ENCODE results near the gene RSPH10B. TPM values are rescaled to one million over a fixed set of nuclear protein-coding genes. Genes with fewer than 3 reads are reported as not detected.
A peak's percentile ranks its signal among the peaks of the same experiment; 100 is the strongest.
"Not testable (repeated sequence)": the region's sequence is repeated elsewhere in the genome, so short reads cannot be mapped to it uniquely, and the experiment has no call there.

Gene RSPH10B
- polyA plus RNA-seq (2012; ENCODE audit: low read depth, missing spikeins): 0.05 TPM

- DNase-seq (ENCODE audit: insufficient read length, low spot score): not testable (repeated sequence)
- FAIRE-seq: peak; percentile 35
Observed at GRCh38 chr7:5970347-5970911, at the start of gene RSPH10B. RSPH10B (minus strand) TSS chr7:5970689; CDS start chr7:5967116, 3,573 bp downstream.

GRCh38 chr7:6016653-6016966 lies 46.1 kb upstream of the RSPH10B start:
- DNase-seq (ENCODE audit: insufficient read length, low spot score): no peak
- TF ChIP-seq PAX5 (IDR thresholded peaks at IDR 0.05; ENCODE audit: insufficient read depth, low read length, severe bottlenecking) (no peak), POLR2AphosphoS5 (IDR thresholded peaks at IDR 0.05; ENCODE audit: low read depth, low read length) (no peak), TAF1 (IDR thresholded peaks at IDR 0.05; ENCODE audit: low read depth, low read length) (no peak), POU2F2 (IDR thresholded peaks at IDR 0.05; ENCODE audit: low read depth, low read length) (no peak), POLR2A (IDR thresholded peaks at IDR 0.05; ENCODE audit: low read depth, low read length) (no peak), SPI1 (IDR thresholded peaks at IDR 0.05; ENCODE audit: low read depth, low read length) (no peak)
- no peak for FAIRE-seq

GRCh38 chr7:6015917-6016652 lies 45.6 kb upstream of the RSPH10B start:
- DNase-seq (ENCODE audit: insufficient read length, low spot score): no peak
- TF ChIP-seq SPI1 (IDR thresholded peaks at IDR 0.05; ENCODE audit: low read depth, low read length) (no peak), TAF1 (IDR thresholded peaks at IDR 0.05; ENCODE audit: low read depth, low read length) (no peak), POLR2AphosphoS5 (IDR thresholded peaks at IDR 0.05; ENCODE audit: low read depth, low read length) (no peak), PAX5 (IDR thresholded peaks at IDR 0.05; ENCODE audit: insufficient read depth, low read length, severe bottlenecking) (no peak), POLR2A (IDR thresholded peaks at IDR 0.05; ENCODE audit: low read depth, low read length) (no peak), POU2F2 (IDR thresholded peaks at IDR 0.05; ENCODE audit: low read depth, low read length) (no peak)
- no peak for FAIRE-seq

GRCh38 chr7:6012355-6013104 lies 42.0 kb upstream of the RSPH10B start:
- no peak for TF ChIP-seq PAX5 (IDR thresholded peaks at IDR 0.05; ENCODE audit: insufficient read depth, low read length, severe bottlenecking)
- no peak for TF ChIP-seq TAF1 (IDR thresholded peaks at IDR 0.05; ENCODE audit: low read depth, low read length)
- no peak for TF ChIP-seq POU2F2 (IDR thresholded peaks at IDR 0.05; ENCODE audit: low read depth, low read length)
- TF ChIP-seq SPI1 (IDR thresholded peaks at IDR 0.05; ENCODE audit: low read depth, low read length): no peak
- no peak for TF ChIP-seq POLR2AphosphoS5 (IDR thresholded peaks at IDR 0.05; ENCODE audit: low read depth, low read length)
- TF ChIP-seq POLR2A (IDR thresholded peaks at IDR 0.05; ENCODE audit: low read depth, low read length): no peak
- FAIRE-seq (no peak), DNase-seq (ENCODE audit: insufficient read length, low spot score) (no peak)

GRCh38 chr7:6011541-6011940 lies 41.1 kb upstream of the RSPH10B start:
- TF ChIP-seq PAX5 (IDR thresholded peaks at IDR 0.05; ENCODE audit: insufficient read depth, low read length, severe bottlenecking): no peak
- TF ChIP-seq POLR2AphosphoS5 (IDR thresholded peaks at IDR 0.05; ENCODE audit: low read depth, low read length): no peak
- TF ChIP-seq POU2F2 (IDR thresholded peaks at IDR 0.05; ENCODE audit: low read depth, low read length): no peak
- FAIRE-seq (no peak), DNase-seq (ENCODE audit: insufficient read length, low spot score) (no peak)

GRCh38 chr7:6010370-6010769 lies 39.9 kb upstream of the RSPH10B start:
- not testable (repeated sequence) for DNase-seq (ENCODE audit: insufficient read length, low spot score); FAIRE-seq

DNA sequence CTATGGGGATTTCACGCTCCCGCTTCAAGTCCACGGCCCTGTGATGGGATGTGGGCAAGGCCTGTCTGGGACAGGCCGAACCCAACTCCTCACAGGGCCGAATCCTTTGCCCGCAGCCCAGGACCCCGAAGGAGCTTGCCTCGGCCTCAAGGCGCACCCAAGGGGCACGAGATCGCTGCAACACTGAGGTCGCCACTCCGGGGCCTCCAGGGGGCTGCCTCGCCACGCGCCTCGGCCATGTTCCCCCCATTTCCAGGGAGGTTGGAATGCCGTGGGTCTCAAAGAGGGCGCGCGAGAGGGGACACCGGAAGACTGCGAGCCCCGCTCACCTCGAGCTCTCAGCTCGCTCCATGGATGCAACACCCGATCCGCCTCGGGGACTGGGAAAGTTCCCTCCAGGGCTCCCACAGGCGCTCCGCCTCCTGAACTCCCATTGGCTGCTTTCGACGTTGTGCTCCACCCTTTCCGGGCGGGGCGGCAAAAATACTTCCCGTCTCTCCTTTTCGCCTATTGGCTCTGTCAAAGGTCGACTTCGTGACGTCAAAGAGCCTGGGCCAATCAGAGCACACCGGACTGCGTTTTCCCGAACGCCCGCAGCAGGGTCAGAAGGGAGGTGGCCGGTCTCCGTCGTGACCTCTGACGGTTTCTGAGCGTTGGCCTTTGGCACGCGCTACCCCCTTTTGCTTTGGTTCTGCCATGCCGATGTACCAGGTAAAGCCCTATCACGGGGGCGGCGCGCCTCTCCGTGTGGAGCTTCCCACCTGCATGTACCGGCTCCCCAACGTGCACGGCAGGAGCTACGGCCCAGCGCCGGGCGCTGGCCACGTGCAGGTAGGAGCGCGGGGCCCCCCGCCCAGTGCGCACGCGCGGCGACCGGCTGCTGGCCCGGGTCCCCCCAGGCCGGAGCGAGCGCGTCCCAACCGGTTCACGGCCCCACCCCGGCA lies 38.5 kb upstream of the RSPH10B start, which contains the start of the genes AIMP2 and PMS2:
Gene AIMP2, plus strand, starts transcription at position 605 of the 944 bp plus-strand sequence. Its CDS starts 92 bp downstream, at position 697.
Gene PMS2, minus strand, starts transcription at position 382 of the 944 bp plus-strand sequence. Its CDS starts 30 bp downstream, at position 352.
- FAIRE-seq (peak; percentile 87), DNase-seq (ENCODE audit: insufficient read length, low spot score) (peak; percentile 85)
- TF ChIP-seq PAX5 (IDR thresholded peaks at IDR 0.05; ENCODE audit: insufficient read depth, low read length, severe bottlenecking) (no peak), SPI1 (IDR thresholded peaks at IDR 0.05; ENCODE audit: low read depth, low read length) (no peak), POLR2A (IDR thresholded peaks at IDR 0.05; ENCODE audit: low read depth, low read length) (peak; percentile 91), TAF1 (IDR thresholded peaks at IDR 0.05; ENCODE audit: low read depth, low read length) (peak; percentile 54), POLR2AphosphoS5 (IDR thresholded peaks at IDR 0.05; ENCODE audit: low read depth, low read length) (peak; percentile 90), POU2F2 (IDR thresholded peaks at IDR 0.05; ENCODE audit: low read depth, low read length) (peak; percentile 54)

GRCh38 chr7:6007835-6008590 lies 37.5 kb upstream of the RSPH10B start:
- DNase-seq (ENCODE audit: insufficient read length, low spot score); FAIRE-seq: not testable (repeated sequence)

GRCh38 chr7:6007386-6007785 lies 36.9 kb upstream of the RSPH10B start:
- DNase-seq (ENCODE audit: insufficient read length, low spot score) (no peak), FAIRE-seq (no peak)
- TF ChIP-seq POLR2A (IDR thresholded peaks at IDR 0.05; ENCODE audit: low read depth, low read length) (no peak), PAX5 (IDR thresholded peaks at IDR 0.05; ENCODE audit: insufficient read depth, low read length, severe bottlenecking) (no peak), TAF1 (IDR thresholded peaks at IDR 0.05; ENCODE audit: low read depth, low read length) (no peak), SPI1 (IDR thresholded peaks at IDR 0.05; ENCODE audit: low read depth, low read length) (no peak), POLR2AphosphoS5 (IDR thresholded peaks at IDR 0.05; ENCODE audit: low read depth, low read length) (no peak), POU2F2 (IDR thresholded peaks at IDR 0.05; ENCODE audit: low read depth, low read length) (no peak)
